Activated CD8-positive, alpha-beta memory T cell treated with anti-CD3 and anti-CD28 coated beads, Interleukin-2, amount 50 U/mL, for 1 hour (primary cell): ENCODE data around the gene PMPCA.

Experiments used
- DNase-seq: peaks from one replicate; pipeline ENCODE4 v3.0.0-alpha.2; 2020; ENCODE audit errors: extremely low read depth

Gene PMPCA

DNA sequence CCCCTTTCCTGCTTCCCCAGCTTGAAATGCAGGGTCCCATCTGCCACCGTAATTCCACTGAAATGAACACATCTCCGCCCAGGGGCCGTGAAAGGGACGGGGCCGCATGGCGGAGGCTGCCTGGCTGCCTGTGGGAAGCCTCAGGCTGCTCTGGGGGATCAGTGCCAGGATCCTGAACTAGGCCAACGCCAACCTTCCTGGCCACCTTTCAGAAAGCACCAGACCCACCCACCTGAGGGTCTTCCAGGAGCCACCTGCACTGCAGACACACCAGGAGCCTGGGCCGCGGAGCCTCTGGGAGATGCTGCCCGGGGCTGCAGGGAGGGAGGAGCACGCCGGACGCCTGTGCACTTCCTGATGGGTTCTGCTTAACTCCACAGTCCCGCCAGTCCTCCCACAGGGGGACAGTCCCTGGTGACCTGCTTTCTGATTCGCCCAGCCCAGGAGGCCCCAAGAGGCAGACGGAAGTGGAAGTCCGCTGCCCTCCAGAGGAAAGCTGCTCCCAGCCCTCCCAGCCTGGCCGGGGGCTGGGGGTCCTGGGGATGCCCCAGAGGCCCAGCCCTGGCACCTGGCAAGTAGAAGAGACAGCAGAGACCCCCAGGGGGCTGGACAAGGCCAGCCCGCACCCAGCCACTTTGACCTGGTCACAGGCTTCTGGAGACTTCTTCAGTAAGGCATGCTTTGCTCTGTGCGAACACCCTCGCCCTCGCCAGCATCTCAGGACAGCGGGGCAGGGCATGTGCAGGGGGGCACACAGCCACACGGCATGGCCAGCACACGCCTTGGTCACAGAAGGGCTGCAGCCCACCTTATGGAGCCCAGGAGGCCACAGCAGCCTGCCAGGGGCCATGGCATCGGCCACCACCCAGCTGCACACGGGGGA, 36.9 kb upstream of the PMPCA start, which contains the start of gene CARD9:
TSS of gene CARD9 (minus strand) at position 370 of the 883 bp plus-strand sequence. CDS start 1,591 bp downstream, outside the sequence.
- no peak for DNase-seq

DNA sequence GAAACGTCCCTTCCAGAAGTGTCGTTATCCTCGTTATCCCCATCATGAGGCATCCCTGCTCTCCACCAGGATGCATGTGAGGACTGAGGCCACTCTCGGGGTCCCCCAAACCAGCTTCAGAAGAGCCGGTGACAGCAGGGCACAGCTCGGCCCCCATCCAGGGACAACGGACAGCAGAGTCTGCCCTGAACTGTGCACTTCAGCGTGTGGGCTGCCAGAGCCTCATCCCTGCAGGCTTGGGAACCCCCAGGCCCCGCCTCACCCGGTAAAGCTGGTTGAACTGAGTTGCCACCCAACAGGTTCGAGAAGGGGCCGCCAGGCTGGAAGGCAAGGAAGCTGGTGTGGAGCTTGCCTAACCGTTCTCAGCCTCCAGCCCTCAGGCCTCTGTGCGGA, 36.3 kb upstream of the PMPCA start:
- no peak for DNase-seq

DNA sequence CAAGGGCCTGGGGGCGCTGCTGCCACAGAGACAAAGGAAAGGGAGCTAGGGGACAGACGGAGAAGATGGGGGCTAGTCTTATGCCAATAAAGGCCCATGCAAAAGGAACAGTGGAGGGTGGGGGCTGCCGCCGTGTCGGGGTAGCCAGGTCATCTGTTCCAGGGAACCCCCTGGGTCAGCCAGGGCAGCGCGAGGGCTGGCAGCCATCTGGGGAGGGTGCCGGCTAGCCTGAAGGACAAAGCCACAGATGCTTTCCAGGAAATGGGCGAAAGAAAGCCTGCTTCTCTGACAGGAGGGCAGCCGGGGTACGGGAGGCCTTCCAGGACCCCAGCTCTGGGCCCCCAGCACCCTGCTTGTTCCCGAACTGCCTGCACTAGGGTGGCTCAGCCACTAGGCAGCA, 35.4 kb upstream of the PMPCA start:
- no peak for DNase-seq

DNA sequence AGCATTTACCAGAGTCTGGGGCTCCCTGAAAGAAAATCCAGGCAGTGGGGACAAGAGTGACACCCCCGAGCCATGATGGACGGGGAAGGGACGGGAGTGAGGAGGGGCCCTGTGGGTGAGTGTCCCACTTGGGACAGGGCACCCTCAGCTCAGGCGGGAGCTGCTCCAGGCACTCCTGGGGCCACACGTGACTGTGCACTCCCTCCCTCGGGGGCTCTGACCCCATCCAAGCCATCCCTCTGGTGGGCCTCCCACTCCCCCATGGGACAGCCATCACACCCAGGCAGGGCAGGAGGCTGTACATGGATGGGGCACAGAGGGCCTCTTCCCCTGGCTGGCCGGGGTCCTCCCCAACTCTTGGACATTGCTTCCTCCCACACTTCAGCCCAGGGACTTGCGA, 34.0 kb upstream of the PMPCA start:
- DNase-seq, result no peak

DNA sequence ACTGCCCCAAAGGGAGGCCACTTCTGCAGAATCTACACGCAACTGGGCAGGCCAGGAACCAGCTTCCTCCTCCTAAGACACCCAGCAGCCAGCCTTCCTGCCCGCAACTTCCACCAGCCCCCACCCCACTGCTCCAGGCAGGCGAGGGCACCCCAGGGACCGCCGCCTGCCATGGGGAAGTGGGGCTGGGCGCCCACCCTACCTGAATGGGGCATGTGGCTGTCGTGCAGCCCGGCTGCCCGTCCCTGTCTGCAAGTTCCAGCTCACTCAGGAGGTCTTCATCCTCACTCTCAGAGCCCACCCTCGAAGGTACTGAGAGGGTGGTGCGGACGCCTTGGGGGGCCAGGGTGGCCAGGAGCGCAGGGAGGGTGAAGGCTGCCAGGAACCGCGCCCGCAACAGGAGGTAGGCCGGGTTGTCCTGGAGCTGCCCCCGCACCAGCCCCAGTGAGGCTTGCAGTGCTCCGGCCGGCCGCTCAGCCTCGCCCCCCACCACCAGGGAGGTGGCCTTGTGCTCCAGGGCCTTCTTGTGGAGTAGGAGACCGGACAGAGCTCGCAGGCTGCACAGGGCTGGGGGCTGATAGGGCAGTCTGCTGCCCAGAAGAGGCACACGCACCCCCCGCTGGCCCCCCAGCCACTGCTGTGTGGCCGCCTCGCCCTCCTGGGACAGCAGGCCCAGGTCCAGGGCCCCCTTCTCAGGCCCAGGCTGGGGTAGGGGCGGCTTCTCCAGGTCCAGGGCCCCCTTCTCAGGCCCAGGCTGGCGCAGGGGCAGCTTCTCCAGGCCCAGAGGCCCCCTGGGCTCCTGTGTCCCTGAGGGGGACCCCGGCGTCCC, 32.9 kb upstream of the PMPCA start:
- no peak for DNase-seq

DNA sequence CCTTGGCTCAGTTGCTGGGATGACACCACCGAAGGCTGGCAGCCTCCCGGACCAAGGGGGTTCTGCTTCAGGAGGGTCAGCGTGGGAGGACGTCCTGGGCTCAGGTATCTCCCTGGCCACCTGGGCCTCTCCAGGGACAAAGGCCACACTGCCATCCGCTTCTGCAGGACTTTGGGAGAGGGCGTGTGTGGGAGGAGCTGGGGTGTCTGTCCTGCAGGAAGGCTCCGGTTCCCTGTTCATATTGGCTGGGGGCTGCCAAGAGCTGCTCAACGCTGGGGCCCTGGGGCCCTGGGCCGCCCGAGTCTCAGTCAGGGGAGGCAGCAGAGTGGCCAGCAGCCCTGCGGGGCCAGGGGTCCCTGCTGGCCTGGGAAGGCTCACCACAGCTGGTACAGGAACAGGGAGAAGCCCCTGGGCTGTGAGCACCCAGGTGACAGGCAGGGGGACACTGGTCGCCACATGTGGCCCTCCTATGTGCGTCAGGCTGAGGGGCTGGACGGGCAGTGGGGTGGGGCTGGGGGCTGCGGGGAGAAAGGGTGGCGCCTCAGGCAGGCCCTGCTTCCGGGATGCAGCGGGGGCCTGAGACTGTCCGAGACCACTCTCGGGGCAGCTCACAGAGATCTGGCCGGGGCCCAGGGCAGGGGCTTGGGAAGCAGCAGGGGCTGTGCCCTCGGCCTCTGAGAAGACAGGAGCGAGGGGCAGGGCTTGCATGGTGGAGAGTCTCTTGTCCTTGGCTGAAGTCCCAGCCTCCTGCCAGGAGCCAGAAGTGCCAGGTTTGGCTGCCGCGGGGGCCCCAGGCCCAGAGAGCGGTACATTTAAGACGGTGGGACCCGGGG, 32.1 kb upstream of the PMPCA start:
- no peak for DNase-seq

DNA sequence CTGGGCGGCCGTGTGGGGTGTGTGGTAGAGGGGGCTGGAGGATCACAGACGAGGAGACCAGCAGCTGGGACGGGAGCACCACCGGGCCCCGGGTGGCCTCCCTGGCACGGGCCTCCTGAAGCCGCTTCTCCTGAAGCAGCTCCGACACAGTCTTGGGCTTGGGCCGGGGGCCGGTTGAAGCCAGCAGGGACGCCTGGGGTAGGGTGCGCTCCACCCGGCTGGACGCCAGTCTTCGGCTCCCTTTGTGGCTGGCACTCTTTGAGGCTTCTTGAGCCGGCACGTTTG, 31.5 kb upstream of the PMPCA start:
- no peak for DNase-seq

DNA sequence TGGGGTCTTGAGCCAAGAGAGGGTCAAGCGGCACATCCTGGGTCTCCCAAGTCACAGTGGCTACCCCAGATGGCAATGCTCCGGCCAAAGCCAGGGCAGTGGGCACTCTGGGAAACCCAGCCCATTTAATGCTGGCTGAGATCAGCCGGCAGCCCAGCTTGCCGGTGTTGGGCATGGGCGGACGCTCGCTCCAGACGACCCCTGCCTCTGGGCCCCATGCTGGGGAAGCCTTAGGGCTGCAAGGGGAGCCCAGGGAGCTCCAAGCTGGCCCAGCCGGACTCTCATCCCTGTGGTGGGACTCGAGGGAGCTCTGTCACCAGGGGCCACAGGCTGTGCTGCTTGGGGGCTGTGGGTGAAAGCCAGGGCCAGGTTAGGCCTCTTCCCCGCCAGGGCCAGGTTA, 31.1 kb upstream of the PMPCA start:
- DNase-seq, result no peak

DNA sequence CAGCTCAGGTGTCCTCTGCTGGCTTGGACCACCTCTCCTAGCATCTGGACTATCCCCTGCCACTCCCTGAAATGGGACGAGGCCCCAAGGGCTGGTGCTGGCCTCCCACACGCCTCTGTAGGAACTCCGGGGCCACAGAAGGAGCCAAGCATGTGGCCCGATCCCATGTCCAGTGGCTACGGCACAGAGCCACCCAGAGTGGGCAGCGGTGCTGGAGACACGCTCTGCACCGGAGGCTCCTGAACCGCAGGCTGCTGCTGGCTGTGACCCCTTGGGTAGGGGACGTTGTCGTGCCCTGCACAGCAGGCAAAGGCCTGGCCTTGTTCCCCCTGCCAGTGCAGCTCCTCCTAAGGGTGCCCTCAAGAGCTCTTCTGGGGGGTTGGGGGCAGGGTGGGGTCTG, 30.6 kb upstream of the PMPCA start:
- no peak for DNase-seq

DNA sequence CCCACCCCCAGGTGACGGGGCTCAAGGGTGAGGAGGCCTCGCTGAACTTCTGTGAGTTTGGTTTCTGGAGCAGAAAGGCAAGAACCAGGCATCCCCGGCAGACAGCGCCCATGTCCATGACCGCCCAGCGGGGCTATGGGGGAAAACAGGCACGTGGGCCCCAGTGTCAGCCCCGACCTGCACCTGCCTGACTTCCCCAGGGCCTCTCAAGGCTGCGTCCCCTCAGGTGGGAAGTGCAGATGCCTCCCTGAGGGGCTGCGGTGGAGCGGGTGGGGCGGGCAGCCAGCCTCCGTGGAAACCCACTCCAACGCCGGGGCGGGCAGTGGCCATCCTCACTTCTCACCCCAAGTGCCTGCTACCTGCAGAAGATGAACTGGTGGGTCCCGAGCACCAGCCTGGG, 30.1 kb upstream of the PMPCA start:
- no peak for DNase-seq

DNA sequence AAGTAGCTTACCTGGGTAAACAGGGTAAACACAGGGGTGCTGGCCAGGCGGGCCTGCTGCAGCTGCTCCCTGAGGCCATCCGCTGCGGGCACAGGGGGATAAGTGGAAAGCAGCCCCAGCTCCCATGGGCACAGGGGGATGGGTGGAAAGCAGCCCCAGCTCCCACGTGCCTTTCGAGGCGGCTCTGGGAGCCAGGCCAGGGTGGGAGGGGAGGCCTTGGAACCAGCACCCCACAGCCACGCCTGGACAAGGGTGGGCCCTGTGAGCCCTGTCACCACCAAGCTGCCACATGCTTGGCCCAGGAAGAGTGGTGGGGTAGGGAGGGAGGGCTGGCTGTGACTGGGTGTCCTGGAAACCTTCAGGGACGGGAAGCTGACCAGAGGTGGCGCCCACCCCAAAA, 29.1 kb upstream of the PMPCA start:
- DNase-seq, result no peak

DNA sequence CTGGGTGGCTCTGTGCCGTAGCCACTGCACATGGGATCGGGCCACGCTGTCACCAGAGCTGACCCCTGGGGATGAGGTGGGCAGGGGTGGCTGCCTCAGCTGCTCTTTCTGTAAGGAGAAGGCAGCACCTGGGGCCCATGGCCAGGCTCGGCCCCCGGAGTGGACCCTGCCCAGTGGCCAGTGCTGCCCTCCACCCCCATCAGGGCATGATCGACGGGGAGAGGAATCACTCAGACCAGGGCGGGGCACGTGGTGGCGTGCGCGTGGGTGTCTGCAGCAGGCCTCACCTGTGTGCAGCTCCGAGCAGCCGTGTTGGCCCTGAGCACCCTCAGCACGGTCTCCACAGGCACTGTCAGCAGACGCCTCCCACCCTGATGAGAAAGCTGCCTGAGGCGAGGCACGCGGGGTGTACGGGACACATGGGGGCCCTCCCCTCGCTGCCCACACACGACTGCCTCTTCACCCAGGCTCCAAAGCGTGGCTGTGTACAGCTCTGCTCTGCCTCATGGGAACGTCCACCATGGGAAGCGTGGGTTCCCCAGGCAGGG, 28.4 kb upstream of the PMPCA start:
- DNase-seq, result no peak

DNA sequence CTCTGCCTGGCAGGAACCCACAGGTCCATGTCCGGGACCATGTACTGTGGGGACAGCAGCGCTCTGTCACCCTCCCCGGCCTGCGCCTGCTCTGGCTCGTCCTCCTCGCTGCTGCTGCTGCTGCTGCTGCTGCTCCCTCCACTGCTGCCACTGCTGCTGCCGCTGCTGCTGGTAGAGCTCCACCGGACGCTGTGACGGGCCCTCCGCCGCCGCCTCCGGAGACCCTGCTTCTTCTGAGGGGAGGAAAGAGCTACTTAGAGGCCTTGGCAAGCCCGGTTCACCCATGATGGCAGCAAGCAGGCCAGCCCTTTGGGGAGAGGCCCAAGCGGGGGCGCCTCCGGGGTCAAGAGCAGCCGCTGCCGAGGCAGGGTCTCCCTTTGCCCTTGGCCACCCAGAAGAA, 27.0 kb upstream of the PMPCA start:
- no peak for DNase-seq

DNA sequence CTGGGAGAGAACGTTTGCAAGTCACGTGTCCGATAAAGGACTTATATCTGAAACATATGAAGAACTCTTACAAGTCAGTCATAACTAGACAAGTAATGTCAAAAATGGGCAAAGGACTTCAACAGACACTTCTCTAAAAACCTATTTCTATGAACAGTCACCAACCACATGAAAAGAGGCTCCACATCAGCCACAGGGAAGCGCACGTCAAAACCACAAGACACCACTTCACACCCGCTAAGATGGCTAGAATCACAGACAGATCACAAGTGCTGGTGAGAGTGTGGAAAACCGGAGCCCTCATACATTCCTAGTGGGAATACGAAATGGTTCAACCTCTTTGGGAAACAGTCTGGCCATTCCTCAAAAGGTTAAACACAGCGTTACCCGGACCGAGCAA, 25.4 kb upstream of the PMPCA start:
- no peak for DNase-seq

DNA sequence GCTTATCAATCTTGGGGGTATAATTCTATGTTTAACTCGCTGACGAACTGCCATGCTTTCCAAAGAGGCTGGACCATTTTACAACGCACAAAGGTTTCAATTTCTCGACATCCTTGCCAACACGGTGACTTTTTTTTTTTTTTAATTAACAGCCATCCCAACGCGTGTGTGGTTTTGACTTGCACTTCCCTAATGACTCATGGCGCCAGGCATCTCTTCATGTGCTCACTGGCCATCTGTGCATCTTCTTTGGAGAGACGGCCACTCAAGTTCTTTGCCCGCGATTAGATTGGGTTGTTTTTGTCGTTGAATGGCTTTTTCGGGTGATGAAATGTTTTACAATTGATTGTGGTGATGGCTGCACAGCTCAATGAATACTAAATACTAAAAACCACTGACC, 24.4 kb upstream of the PMPCA start:
- DNase-seq, result no peak

DNA sequence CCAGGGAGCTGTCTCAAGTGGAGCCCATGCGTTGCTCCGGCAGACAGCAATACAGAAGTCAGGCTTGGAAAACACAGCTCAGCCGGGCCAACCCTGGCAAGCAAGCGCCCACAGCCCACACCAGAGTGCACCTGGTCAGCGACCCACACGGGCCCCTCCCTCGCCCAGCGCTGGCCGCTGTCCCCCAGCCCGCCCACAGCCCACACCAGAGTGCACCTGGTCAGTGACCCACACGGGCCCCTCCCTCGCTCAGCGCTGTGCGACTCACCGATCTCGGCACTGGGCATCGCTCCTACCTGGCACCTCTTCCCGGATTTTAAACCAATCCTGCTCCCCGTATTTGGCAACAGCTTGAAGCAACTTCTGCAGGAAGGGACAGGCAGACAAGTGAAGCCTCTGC, 23.2 kb upstream of the PMPCA start:
- no peak for DNase-seq

DNA sequence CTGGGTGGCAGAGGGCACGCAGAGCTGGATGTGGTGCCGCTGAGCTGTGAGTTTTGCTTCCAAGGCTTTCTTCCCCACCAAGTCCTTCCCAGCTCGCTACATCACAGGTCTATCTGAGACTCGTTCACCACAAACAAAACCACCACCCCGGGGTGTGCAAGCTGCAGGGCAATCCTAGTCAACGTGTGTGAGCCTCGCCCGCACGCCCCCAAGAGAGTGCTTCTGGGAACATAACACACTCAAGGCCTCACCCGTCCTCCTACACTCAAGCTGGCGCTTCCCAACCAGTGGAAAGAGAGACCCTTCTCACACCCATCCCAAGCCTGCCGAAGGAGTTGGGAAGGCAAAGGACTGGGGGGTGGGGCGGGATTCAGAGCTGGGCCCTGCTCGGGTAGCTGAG, 21.1 kb upstream of the PMPCA start:
- DNase-seq, result no peak

DNA sequence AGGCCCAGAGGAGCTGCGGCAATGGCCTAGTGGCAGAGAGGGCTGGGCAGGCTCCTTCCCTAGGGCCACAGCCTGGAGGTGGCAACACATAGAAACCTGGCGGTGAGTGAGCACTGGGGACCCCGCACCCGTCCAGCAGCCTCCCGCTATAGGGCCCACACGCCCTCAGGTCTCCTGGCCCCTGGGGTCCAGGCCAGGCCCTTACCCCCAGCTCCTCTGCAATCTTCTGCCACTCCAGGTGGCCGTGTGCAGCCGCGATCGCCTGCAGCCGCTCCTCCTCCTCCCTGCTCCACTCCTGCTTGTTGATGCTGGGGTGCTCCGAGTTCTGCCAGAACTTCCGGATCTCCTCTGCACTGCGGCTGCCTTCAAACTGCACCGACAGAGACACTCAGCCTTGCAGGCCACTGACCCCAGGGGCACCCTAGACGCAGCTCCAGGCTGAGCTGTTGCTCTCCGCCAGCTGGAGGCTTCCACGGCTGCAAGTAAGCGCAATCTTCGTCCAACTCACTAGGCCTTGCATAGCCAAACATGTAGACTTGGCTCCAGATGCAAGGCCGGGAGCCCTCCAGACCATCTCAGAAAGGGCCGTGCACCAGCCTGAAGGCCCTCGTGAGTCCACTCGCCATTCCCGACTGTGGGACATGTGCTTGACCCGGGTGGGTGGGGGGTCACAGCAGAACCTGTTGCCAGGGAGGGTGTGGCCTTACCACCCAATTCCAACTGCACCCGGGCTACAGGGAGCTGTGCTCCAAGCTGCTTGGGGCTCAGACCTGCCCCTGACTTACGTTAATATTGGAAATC, 18.5 kb upstream of the PMPCA start:
- DNase-seq, result no peak

DNA sequence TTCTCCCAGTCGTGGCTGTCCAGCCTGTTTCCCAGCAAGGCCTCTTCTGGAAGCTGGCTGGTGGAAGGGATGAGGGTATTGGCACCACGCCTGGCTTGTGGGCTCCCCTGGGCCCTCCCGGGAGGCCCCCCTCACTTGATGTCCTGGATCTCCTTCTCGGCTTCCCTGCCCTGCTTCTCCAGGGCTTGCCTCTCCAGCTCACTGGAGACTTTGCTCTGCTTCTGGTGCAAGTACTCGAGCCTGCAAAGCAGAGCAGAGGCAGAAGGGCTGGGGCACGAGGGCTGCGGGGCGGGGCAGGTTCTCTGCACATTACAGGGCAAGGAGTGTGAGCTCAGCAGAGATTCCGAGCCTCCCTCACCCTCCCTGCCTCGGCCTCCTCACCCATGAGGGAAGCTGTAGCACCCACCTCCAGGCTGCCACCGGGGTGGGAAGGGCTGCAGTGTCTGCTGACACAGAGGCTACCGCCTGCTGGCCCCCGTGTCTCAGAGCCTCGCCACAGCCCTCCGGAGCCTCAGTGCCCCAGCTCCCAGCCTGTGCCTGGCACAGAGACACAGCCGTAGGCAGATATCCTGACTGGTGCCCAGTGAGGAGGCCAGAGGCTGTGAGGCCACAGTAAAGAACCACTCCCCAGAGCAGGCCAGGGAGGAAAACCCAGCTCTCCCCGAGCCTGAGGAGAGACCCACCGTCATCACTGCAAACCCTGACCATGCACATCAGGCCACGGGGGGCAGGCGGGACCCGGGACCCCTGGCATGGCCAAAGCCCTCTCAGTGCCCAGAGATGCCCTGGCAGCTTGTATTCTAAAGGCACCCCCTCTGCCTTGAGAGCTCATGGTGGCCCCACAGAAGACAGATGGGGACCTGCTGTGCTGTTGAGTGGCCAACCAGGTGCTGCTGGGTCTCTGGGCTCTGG, 17.7 kb upstream of the PMPCA start:
- no peak for DNase-seq

DNA sequence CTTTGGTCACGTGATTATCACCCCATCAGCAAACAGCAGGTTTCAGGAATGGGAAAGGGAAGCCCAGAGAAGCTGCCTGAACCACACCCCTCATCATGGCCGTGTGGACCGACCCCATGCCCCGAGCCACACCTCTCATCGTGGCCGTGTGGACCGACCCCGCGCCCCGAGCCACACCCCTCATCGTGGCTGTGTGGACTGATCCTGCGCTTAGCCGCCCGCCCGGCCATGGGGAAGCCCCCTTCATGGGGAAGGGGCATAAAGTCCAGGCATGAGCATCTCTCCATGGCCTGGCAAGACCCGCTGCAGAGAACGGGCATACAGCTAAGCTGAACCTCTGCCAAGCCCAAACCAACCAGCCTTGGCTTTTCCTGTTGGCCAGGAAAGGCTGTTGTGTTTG, 16.9 kb upstream of the PMPCA start:
- DNase-seq, result no peak
